ENCODE results near the gene TFDP2. TPM values are rescaled to one million over a fixed set of nuclear protein-coding genes. Genes with fewer than 3 reads are reported as not detected.

The TFDP2 gene
- total and polyA plus RNA-seq, 10 of the 15 experiments (the other 5 are each of a cell fraction or from before 2014, with no cell fraction given), result 28.3 to 100 (median 49.7) TPM

DNA sequence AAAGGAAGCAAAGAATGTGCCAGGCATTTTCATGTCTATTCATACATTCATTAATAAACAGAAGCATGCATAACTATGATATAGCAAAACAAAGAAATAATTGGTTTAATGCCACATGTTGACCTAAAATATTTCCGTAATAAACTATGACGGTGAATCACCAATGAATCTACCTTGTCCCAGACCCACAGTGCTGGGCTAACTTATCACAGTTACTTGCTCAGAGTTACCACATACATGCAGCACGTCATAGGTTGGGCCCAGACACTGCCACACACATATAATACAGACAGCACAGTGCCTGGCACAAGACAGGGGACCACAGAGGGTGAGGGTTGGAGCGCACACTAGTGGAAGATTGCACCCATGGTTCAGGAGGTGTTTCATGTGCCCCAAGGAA lies 186.0 kb downstream of the TFDP2 start:
- no peak overlapping the region for H3K4me3 ChIP-seq
- H3K4me1 ChIP-seq (ENCODE audit: control insufficient read depth, insufficient read depth, low read length), result no peaks in the 10 kb centered on the region
- H3K27ac ChIP-seq (ENCODE audit: control insufficient read depth, insufficient read depth), result no peak overlapping the region
- in situ Hi-C loops (cut with MboI), result loop anchor here (5.0 kb wide), 1 partner anchor 319 kb away; no protein-coding TSS in a partner anchor
- BruUV-seq (replicated peaks), result no TSS peak
- FAIRE-seq (no peak), ATAC-seq (no peak; the same call in 2 of the 3 replicates), DNase-seq (ENCODE audit: low read depth, low spot score) (no peak)
- H2AFZ ChIP-seq (ENCODE audit: control insufficient read depth, low read depth, low read length), result no peak overlapping the region
- WGBS (ENCODE audit: insufficient coverage, insufficient replicate concordance, low lambda C conversion rate, missing lambda C conversion rate), result 74% methylated on average over 4 of the region's 4 CpGs
- H3K36me3 ChIP-seq (ENCODE audit: control insufficient read depth in 2 of 2, insufficient read depth in 2 of 2, low read length in 1 of 2), result peaks cover 0 to 2% of the 10 kb centered on the region in 2 experiments; a peak in 2 of 4 replicates
- H4K20me1 ChIP-seq (ENCODE audit: control insufficient read depth, insufficient read depth), result no peaks in the 10 kb centered on the region
- no peaks in the 10 kb centered on the region for H3K9me3 ChIP-seq (replicated peaks; ENCODE audit: control insufficient read depth, insufficient read depth, low read length)
- H3K79me2 ChIP-seq (ENCODE audit: control insufficient read depth, insufficient read depth, low read length), result no peaks in the 10 kb centered on the region
- SMC1A ChIA-PET (ENCODE audit: uncharacterized antibody, unreplicated experiment), result interaction anchor here (0.6 to 1.0 kb wide), 3 partner anchors 46 to 149 kb away, joined by 3 read pairs; no protein-coding TSS in a partner anchor
- no peak overlapping the region for H3K4me2 ChIP-seq (ENCODE audit: control insufficient read depth, insufficient read depth)
- intact Hi-C loops (cut with micrococcal nuclease; ENCODE audit: unreplicated experiment), result loop anchor here (5.0 kb wide), 1 partner anchor 64 kb away; no protein-coding TSS in a partner anchor
- RAD21 ChIA-PET (ENCODE audit: unreplicated experiment), result no interaction called here
- POLR2A ChIA-PET, result no interaction called here
- CTCF ChIA-PET, result interaction anchor here (0.6 to 1.9 kb wide), 8 partner anchors 9 to 318 kb away, joined by 3 to 10 read pairs (median 4); no protein-coding TSS in a partner anchor
- no peak overlapping the region for H3K9ac ChIP-seq (ENCODE audit: control insufficient read depth, insufficient read depth, low read length)
- H3K27me3 ChIP-seq (replicated peaks in 1 of 2; ENCODE audit: control insufficient read depth in 2 of 2, insufficient read depth in 2 of 2, low read length in 1 of 2), result no peaks in the 10 kb centered on the region
- TF ChIP-seq, protein P1, sequence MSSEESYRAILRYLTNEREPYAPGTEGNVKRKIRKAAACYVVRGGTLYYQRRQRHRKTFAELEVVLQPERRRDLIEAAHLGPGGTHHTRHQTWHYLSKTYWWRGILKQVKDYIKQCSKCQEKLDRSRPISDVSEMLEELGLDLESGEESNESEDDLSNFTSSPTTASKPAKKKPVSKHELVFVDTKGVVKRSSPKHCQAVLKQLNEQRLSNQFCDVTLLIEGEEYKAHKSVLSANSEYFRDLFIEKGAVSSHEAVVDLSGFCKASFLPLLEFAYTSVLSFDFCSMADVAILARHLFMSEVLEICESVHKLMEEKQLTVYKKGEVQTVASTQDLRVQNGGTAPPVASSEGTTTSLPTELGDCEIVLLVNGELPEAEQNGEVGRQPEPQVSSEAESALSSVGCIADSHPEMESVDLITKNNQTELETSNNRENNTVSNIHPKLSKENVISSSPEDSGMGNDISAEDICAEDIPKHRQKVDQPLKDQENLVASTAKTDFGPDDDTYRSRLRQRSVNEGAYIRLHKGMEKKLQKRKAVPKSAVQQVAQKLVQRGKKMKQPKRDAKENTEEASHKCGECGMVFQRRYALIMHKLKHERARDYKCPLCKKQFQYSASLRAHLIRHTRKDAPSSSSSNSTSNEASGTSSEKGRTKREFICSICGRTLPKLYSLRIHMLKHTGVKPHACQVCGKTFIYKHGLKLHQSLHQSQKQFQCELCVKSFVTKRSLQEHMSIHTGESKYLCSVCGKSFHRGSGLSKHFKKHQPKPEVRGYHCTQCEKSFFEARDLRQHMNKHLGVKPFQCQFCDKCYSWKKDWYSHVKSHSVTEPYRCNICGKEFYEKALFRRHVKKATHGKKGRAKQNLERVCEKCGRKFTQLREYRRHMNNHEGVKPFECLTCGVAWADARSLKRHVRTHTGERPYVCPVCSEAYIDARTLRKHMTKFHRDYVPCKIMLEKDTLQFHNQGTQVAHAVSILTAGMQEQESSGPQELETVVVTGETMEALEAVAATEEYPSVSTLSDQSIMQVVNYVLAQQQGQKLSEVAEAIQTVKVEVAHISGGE (CRISPR knock-in tag; IDR thresholded peaks at IDR 0.05), result no peak
- TF ChIP-seq ATF7 (IDR thresholded peaks at IDR 0.05; ENCODE audit: low read depth), result no peak
- no peak for TF ChIP-seq GATAD2B (conservative IDR thresholded peaks at IDR 0.05; ENCODE audit: low read depth)
- TF ChIP-seq, protein P2, sequence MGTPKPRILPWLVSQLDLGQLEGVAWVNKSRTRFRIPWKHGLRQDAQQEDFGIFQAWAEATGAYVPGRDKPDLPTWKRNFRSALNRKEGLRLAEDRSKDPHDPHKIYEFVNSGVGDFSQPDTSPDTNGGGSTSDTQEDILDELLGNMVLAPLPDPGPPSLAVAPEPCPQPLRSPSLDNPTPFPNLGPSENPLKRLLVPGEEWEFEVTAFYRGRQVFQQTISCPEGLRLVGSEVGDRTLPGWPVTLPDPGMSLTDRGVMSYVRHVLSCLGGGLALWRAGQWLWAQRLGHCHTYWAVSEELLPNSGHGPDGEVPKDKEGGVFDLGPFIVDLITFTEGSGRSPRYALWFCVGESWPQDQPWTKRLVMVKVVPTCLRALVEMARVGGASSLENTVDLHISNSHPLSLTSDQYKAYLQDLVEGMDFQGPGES (IDR thresholded peaks at IDR 0.05), result no peak
- TF ChIP-seq, protein P3, sequence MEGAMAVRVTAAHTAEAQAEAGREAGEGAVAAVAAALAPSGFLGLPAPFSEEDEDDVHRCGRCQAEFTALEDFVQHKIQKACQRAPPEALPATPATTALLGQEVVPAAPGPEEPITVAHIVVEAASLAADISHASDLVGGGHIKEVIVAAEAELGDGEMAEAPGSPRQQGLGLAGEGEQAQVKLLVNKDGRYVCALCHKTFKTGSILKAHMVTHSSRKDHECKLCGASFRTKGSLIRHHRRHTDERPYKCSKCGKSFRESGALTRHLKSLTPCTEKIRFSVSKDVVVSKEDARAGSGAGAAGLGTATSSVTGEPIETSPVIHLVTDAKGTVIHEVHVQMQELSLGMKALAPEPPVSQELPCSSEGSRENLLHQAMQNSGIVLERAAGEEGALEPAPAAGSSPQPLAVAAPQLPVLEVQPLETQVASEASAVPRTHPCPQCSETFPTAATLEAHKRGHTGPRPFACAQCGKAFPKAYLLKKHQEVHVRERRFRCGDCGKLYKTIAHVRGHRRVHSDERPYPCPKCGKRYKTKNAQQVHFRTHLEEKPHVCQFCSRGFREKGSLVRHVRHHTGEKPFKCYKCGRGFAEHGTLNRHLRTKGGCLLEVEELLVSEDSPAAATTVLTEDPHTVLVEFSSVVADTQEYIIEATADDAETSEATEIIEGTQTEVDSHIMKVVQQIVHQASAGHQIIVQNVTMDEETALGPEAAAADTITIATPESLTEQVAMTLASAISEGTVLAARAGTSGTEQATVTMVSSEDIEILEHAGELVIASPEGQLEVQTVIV (IDR thresholded peaks at IDR 0.05; ENCODE audit: borderline replicate concordance, partially characterized antibody), result no peak
- TF ChIP-seq ETV6 (conservative IDR thresholded peaks at IDR 0.05 in 1 of 2, IDR thresholded peaks at IDR 0.05 in 1 of 2; ENCODE audit: borderline replicate concordance in 1 of 2, low read depth in 1 of 2), result no peak
- no peak for TF ChIP-seq PAX5 (IDR thresholded peaks at IDR 0.05; ENCODE audit: borderline replicate concordance, low read depth, low read length)
- TF ChIP-seq TCF12 (IDR thresholded peaks at IDR 0.05; ENCODE audit: low read depth, low read length), result no peak
- TF ChIP-seq, protein P4, sequence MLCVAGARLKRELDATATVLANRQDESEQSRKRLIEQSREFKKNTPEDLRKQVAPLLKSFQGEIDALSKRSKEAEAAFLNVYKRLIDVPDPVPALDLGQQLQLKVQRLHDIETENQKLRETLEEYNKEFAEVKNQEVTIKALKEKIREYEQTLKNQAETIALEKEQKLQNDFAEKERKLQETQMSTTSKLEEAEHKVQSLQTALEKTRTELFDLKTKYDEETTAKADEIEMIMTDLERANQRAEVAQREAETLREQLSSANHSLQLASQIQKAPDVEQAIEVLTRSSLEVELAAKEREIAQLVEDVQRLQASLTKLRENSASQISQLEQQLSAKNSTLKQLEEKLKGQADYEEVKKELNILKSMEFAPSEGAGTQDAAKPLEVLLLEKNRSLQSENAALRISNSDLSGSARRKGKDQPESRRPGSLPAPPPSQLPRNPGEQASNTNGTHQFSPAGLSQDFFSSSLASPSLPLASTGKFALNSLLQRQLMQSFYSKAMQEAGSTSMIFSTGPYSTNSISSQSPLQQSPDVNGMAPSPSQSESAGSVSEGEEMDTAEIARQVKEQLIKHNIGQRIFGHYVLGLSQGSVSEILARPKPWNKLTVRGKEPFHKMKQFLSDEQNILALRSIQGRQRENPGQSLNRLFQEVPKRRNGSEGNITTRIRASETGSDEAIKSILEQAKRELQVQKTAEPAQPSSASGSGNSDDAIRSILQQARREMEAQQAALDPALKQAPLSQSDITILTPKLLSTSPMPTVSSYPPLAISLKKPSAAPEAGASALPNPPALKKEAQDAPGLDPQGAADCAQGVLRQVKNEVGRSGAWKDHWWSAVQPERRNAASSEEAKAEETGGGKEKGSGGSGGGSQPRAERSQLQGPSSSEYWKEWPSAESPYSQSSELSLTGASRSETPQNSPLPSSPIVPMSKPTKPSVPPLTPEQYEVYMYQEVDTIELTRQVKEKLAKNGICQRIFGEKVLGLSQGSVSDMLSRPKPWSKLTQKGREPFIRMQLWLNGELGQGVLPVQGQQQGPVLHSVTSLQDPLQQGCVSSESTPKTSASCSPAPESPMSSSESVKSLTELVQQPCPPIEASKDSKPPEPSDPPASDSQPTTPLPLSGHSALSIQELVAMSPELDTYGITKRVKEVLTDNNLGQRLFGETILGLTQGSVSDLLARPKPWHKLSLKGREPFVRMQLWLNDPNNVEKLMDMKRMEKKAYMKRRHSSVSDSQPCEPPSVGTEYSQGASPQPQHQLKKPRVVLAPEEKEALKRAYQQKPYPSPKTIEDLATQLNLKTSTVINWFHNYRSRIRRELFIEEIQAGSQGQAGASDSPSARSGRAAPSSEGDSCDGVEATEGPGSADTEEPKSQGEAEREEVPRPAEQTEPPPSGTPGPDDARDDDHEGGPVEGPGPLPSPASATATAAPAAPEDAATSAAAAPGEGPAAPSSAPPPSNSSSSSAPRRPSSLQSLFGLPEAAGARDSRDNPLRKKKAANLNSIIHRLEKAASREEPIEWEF (IDR thresholded peaks at IDR 0.05; ENCODE audit: insufficient replicate concordance, low read depth, low read length), result no peak
- TF ChIP-seq EGR1 (IDR thresholded peaks at IDR 0.05; ENCODE audit: borderline replicate concordance in 1 of 2, low read depth in 2 of 2, low read length in 2 of 2), result no peak
- no peak for TF ChIP-seq IRF4 (IDR thresholded peaks at IDR 0.05; ENCODE audit: low read depth, low read length)
